Measurements from ENCODE around the gene SERPINA10.

Gene SERPINA10

DNA sequence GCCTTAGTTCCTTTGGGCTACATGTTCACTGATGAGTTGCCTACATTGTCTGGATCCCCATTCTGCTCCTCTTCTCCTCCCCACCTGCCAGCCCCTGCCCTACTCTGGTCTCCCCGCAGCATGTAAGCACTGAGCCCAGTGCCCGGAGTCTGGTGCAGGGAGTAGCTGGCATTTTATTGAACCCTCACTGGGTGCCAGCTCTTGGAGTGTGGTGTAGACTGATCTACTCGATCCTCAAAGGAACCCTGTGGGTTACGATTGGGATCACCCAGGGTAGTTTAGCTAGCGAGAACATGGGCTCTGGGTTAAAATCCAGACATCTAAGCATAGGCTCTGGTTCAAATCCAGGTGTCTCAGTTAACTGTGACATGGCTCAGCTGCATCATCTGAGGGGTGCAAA is 38.4 kb upstream of the SERPINA10 start:
- Histone ChIP-seq H3K4me1 (ENCODE audit: control insufficient read depth, insufficient read depth, low read length) (no peaks in the 10 kb centered on the region), H3K9me3 (ENCODE audit: control insufficient read depth, low read length) (no peaks in the 10 kb centered on the region), H3K27ac (ENCODE audit: insufficient read depth, low read depth, low read length, poor library complexity, severe bottlenecking) (no peak overlapping the region), H3K4me3 (ENCODE audit: insufficient read depth, low read depth, low read length) (no peak overlapping the region), H3K27me3 (ENCODE audit: control insufficient read depth, insufficient read depth, low read length, poor library complexity, severe bottlenecking) (no peaks in the 10 kb centered on the region), H3K36me3 (ENCODE audit: control insufficient read depth, insufficient read depth, low read length) (no peaks in the 10 kb centered on the region)
- 96 to 97% methylated on average over 5 of the region's 5 CpGs for WGBS, 2 experiments

GRCh38 chr14:94330857-94331256 is 37.8 kb upstream of the SERPINA10 start:
- no peaks in the 10 kb centered on the region for H3K4me1 ChIP-seq (ENCODE audit: control insufficient read depth, insufficient read depth, low read length)
- no peaks in the 10 kb centered on the region for H3K27me3 ChIP-seq (ENCODE audit: control insufficient read depth, insufficient read depth, low read length, poor library complexity, severe bottlenecking)
- no peaks in the 10 kb centered on the region for H3K9me3 ChIP-seq (ENCODE audit: control insufficient read depth, low read length)
- no peak overlapping the region for H3K27ac ChIP-seq (ENCODE audit: insufficient read depth, low read depth, low read length, poor library complexity, severe bottlenecking)
- WGBS, 2 experiments = 91 to 96% methylated on average over 2 of the region's 2 CpGs
- H3K36me3 ChIP-seq (ENCODE audit: control insufficient read depth, insufficient read depth, low read length) = no peaks in the 10 kb centered on the region
- H3K4me3 ChIP-seq (ENCODE audit: insufficient read depth, low read depth, low read length) = no peak overlapping the region

DNA sequence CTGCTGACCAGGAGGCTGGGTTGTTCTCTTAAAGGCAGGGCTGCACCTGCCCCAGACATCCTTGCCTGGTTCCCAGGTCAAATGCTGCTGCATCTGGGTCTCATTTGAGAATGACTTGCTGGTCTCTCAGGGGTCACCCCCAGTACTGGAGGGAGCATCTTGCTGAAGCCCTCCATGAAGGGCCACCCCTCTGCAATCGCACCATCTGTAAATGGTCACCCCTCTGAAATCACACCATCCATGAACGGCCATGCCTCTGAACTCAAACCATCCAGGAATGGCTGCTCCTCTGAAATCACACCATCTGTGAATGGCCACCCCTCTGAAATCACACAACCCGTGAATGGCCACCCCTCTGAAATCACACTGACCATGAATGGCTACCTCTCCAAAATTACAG is 37.4 kb upstream of the SERPINA10 start:
- Histone ChIP-seq H3K27me3 (ENCODE audit: control insufficient read depth, insufficient read depth, low read length, poor library complexity, severe bottlenecking) (no peaks in the 10 kb centered on the region), H3K36me3 (ENCODE audit: control insufficient read depth, insufficient read depth, low read length) (no peaks in the 10 kb centered on the region), H3K4me3 (ENCODE audit: insufficient read depth, low read depth, low read length) (no peak overlapping the region), H3K27ac (ENCODE audit: insufficient read depth, low read depth, low read length, poor library complexity, severe bottlenecking) (no peak overlapping the region), H3K9me3 (ENCODE audit: control insufficient read depth, low read length) (no peaks in the 10 kb centered on the region), H3K4me1 (ENCODE audit: control insufficient read depth, insufficient read depth, low read length) (no peaks in the 10 kb centered on the region)
- WGBS, 2 experiments = 89 to 95% methylated on average over 3 of the region's 3 CpGs

GRCh38 chr14:94329857-94330256 is 36.8 kb upstream of the SERPINA10 start:
- Histone ChIP-seq H3K27ac (ENCODE audit: insufficient read depth, low read depth, low read length, poor library complexity, severe bottlenecking) (no peak overlapping the region), H3K36me3 (ENCODE audit: control insufficient read depth, insufficient read depth, low read length) (no peaks in the 10 kb centered on the region), H3K4me1 (ENCODE audit: control insufficient read depth, insufficient read depth, low read length) (no peaks in the 10 kb centered on the region), H3K4me3 (ENCODE audit: insufficient read depth, low read depth, low read length) (no peak overlapping the region), H3K9me3 (ENCODE audit: control insufficient read depth, low read length) (no peaks in the 10 kb centered on the region), H3K27me3 (ENCODE audit: control insufficient read depth, insufficient read depth, low read length, poor library complexity, severe bottlenecking) (no peaks in the 10 kb centered on the region)
- WGBS, 2 experiments = 94 to 97% methylated on average over 4 of the region's 4 CpGs

DNA sequence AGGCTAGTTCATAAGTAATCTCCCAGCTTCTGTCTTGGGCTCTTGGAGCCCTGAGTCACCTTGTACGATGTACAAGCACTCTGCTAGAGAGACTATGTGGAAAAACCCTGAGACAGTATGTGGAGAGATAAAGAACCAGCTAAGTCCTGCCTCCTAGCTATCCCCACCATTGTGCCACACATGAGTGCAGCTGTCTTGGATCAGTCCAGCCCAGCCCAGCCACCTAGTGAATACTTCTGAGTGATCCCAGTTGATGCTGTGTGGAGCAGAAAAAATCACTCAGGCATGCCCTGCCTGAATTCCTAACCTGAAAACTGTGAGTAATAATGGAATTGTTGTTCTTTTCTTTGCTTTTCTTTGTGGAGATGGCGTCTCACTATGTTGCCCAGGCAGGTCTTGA is 35.1 kb upstream of the SERPINA10 start:
- H3K27ac ChIP-seq (ENCODE audit: insufficient read depth, low read depth, low read length, poor library complexity, severe bottlenecking) = no peak overlapping the region
- H3K4me1 ChIP-seq (ENCODE audit: control insufficient read depth, insufficient read depth, low read length) = no peaks in the 10 kb centered on the region
- H3K4me3 ChIP-seq (ENCODE audit: insufficient read depth, low read depth, low read length) = no peak overlapping the region
- H3K36me3 ChIP-seq (ENCODE audit: control insufficient read depth, insufficient read depth, low read length) = no peaks in the 10 kb centered on the region
- no peaks in the 10 kb centered on the region for H3K27me3 ChIP-seq (ENCODE audit: control insufficient read depth, insufficient read depth, low read length, poor library complexity, severe bottlenecking)
- H3K9me3 ChIP-seq (ENCODE audit: control insufficient read depth, low read length) = no peaks in the 10 kb centered on the region
- 92 to 98% methylated on average over 2 of the region's 2 CpGs for WGBS, 2 experiments

- Histone ChIP-seq H3K9me3 (ENCODE audit: control insufficient read depth, low read length) (no peaks in the 10 kb centered on the region), H3K4me3 (ENCODE audit: insufficient read depth, low read depth, low read length) (no peak within 1 kb of the TSS), H3K4me1 (ENCODE audit: control insufficient read depth, insufficient read depth, low read length) (no peaks in the 10 kb centered on the region), H3K27me3 (ENCODE audit: control insufficient read depth, insufficient read depth, low read length, poor library complexity, severe bottlenecking) (no peaks in the 10 kb centered on the region), H3K36me3 (ENCODE audit: control insufficient read depth, insufficient read depth, low read length) (no peaks in the 10 kb centered on the region), H3K27ac (ENCODE audit: insufficient read depth, low read depth, low read length, poor library complexity, severe bottlenecking) (no peak within 1 kb of the TSS)
- 91 to 93% methylated on average over 15 of the region's 15 CpGs for WGBS, 2 experiments
Measured at GRCh38 chr14:94322648-94323570, 29.8 kb upstream of the SERPINA10 start, which contains the start of gene SERPINA6. SERPINA6 (minus strand) TSS chr14:94323336; CDS start chr14:94314648, 8,688 bp downstream.

- no peaks in the 10 kb centered on the region for H3K4me1 ChIP-seq (ENCODE audit: control insufficient read depth, insufficient read depth, low read length)
- no peak overlapping the region for H3K27ac ChIP-seq (ENCODE audit: insufficient read depth, low read depth, low read length, poor library complexity, severe bottlenecking)
- no peak overlapping the region for H3K4me3 ChIP-seq (ENCODE audit: insufficient read depth, low read depth, low read length)
- H3K36me3 ChIP-seq (ENCODE audit: control insufficient read depth, insufficient read depth, low read length) = no peaks in the 10 kb centered on the region
- H3K27me3 ChIP-seq (ENCODE audit: control insufficient read depth, insufficient read depth, low read length, poor library complexity, severe bottlenecking) = no peaks in the 10 kb centered on the region
- H3K9me3 ChIP-seq (ENCODE audit: control insufficient read depth, low read length) = no peaks in the 10 kb centered on the region
- 85 to 88% methylated on average over 5 of the region's 5 CpGs for WGBS, 2 experiments
Measured at GRCh38 chr14:94321421-94322271, 28.6 kb upstream of the SERPINA10 start.

GRCh38 chr14:94320243-94320642 is 27.2 kb upstream of the SERPINA10 start:
- WGBS, 2 experiments = 87 to 91% methylated on average over 5 of the region's 5 CpGs
- H3K4me3 ChIP-seq (ENCODE audit: insufficient read depth, low read depth, low read length) = no peak overlapping the region
- H3K9me3 ChIP-seq (ENCODE audit: control insufficient read depth, low read length) = no peaks in the 10 kb centered on the region
- no peaks in the 10 kb centered on the region for H3K4me1 ChIP-seq (ENCODE audit: control insufficient read depth, insufficient read depth, low read length)
- H3K27me3 ChIP-seq (ENCODE audit: control insufficient read depth, insufficient read depth, low read length, poor library complexity, severe bottlenecking) = no peaks in the 10 kb centered on the region
- H3K27ac ChIP-seq (ENCODE audit: insufficient read depth, low read depth, low read length, poor library complexity, severe bottlenecking) = no peak overlapping the region
- no peaks in the 10 kb centered on the region for H3K36me3 ChIP-seq (ENCODE audit: control insufficient read depth, insufficient read depth, low read length)

DNA sequence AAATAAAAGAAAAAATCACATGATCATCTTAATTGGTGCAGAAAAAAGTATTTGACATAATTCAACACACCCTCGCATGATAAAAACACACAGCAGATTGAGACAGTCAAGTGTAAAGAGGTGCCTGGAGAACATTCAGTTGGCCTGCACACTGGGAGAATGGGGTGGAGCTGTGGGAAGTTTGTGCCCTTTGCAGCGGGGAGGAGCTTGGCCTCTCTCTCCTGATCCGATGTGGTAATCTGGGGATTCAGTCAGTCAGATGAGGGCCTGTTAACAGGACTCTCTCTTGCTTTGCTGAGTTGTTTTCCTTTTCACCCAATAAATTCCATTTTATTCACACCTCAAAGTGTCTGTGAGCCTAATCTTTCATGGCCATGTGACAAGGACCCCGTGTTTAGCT is 24.2 kb upstream of the SERPINA10 start:
- Histone ChIP-seq H3K36me3 (ENCODE audit: control insufficient read depth, insufficient read depth, low read length) (no peaks in the 10 kb centered on the region), H3K27ac (ENCODE audit: insufficient read depth, low read depth, low read length, poor library complexity, severe bottlenecking) (no peak overlapping the region), H3K4me1 (ENCODE audit: control insufficient read depth, insufficient read depth, low read length) (no peaks in the 10 kb centered on the region), H3K27me3 (ENCODE audit: control insufficient read depth, insufficient read depth, low read length, poor library complexity, severe bottlenecking) (no peaks in the 10 kb centered on the region), H3K9me3 (ENCODE audit: control insufficient read depth, low read length) (no peaks in the 10 kb centered on the region), H3K4me3 (ENCODE audit: insufficient read depth, low read depth, low read length) (no peak overlapping the region)
- 61 to 62% methylated on average over 4 of the region's 4 CpGs for WGBS, 2 experiments

- H3K27me3 ChIP-seq (ENCODE audit: control insufficient read depth, insufficient read depth, low read length, poor library complexity, severe bottlenecking) = no peaks in the 10 kb centered on the region
- no peak overlapping the region for H3K4me3 ChIP-seq (ENCODE audit: insufficient read depth, low read depth, low read length)
- H3K4me1 ChIP-seq (ENCODE audit: control insufficient read depth, insufficient read depth, low read length) = no peaks in the 10 kb centered on the region
- no peak overlapping the region for H3K27ac ChIP-seq (ENCODE audit: insufficient read depth, low read depth, low read length, poor library complexity, severe bottlenecking)
- no peaks in the 10 kb centered on the region for H3K9me3 ChIP-seq (ENCODE audit: control insufficient read depth, low read length)
- 78 to 79% methylated on average over 1 of the region's 1 CpG for whole genome bisulfite sequencing, 2 experiments
- H3K36me3 ChIP-seq (ENCODE audit: control insufficient read depth, insufficient read depth, low read length) = no peaks in the 10 kb centered on the region
Measured at GRCh38 chr14:94316692-94317091, 23.6 kb upstream of the SERPINA10 start.

Measured in ectodermal cell (in vitro differentiated cells).